Suprapubic skin (tissue), 4 donors: ENCODE results near the gene UGGT2.

Experiments used
- POLR2A ChIP-seq, 2 donors: fragments of 450-650 bp; IDR thresholded peaks; one replicate each; pipeline ENCODE4 v1.6.1; 2017; ENCODE audit warnings: antibody characterized with exemption in 2 of 2, mild to moderate bottlenecking in 2 of 2, moderate library complexity in 2 of 2
- POLR2AphosphoS5 ChIP-seq, 3 donors: sonication (generic); formaldehyde crosslinking; IDR thresholded peaks; one replicate each; pipeline ENCODE4 v1.6.1; 2017; ENCODE audit warnings: antibody characterized with exemption in 3 of 3
- TF ChIP-seq, protein P1 (sequence below), 2 donors: fragments of 200-600 bp in 1 of 2; fragments of 450-650 bp in 1 of 2; sonication (generic) in 1 of 2; IDR thresholded peaks; one replicate each; pipeline ENCODE4 v1.5.1; 2016 to 2019; ENCODE audit warnings: antibody characterized with exemption in 2 of 2, mild to moderate bottlenecking in 1 of 2, moderate library complexity in 1 of 2

- TF ChIP-seq POLR2A (IDR thresholded peaks at IDR 0.05), result no peak
- TF ChIP-seq, protein P1, sequence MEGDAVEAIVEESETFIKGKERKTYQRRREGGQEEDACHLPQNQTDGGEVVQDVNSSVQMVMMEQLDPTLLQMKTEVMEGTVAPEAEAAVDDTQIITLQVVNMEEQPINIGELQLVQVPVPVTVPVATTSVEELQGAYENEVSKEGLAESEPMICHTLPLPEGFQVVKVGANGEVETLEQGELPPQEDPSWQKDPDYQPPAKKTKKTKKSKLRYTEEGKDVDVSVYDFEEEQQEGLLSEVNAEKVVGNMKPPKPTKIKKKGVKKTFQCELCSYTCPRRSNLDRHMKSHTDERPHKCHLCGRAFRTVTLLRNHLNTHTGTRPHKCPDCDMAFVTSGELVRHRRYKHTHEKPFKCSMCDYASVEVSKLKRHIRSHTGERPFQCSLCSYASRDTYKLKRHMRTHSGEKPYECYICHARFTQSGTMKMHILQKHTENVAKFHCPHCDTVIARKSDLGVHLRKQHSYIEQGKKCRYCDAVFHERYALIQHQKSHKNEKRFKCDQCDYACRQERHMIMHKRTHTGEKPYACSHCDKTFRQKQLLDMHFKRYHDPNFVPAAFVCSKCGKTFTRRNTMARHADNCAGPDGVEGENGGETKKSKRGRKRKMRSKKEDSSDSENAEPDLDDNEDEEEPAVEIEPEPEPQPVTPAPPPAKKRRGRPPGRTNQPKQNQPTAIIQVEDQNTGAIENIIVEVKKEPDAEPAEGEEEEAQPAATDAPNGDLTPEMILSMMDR (IDR thresholded peaks at IDR 0.05), result no peak
- TF ChIP-seq POLR2AphosphoS5 (IDR thresholded peaks at IDR 0.05), result no peak
These were observed 98.9 kb downstream of the UGGT2 start for GRCh38 chr13:95954266-95954665.
